ENCODE results near the gene DGAT2.
"Not testable (repeated sequence)": the region's sequence is repeated elsewhere in the genome, so short reads cannot be mapped to it uniquely, and the experiment has no call there.

DGAT2 gene

GRCh38 chr11:75754933-75755332 lies 13.6 kb upstream of the DGAT2 start:
- DNase-seq (ENCODE audit: low read depth), result not testable (repeated sequence)

GRCh38 chr11:75757651-75758050 lies 10.9 kb upstream of the DGAT2 start:
- DNase-seq (ENCODE audit: low read depth), result no peak

- DNase-seq (ENCODE audit: low read depth), result no peak
These were observed 8.7 kb upstream of the DGAT2 start for GRCh38 chr11:75759832-75760231.

- no peak for DNase-seq (ENCODE audit: low read depth)
These were observed 8.3 kb upstream of the DGAT2 start for GRCh38 chr11:75760243-75760642.

GRCh38 chr11:75760710-75761493 lies 7.7 kb upstream of the DGAT2 start:
- DNase-seq (ENCODE audit: low read depth), result no peak

- no peak for DNase-seq (ENCODE audit: low read depth)
These were observed 6.4 kb upstream of the DGAT2 start for GRCh38 chr11:75762158-75762557.

GRCh38 chr11:75762885-75763284 lies 5.7 kb upstream of the DGAT2 start:
- no peak for DNase-seq (ENCODE audit: low read depth)

GRCh38 chr11:75763846-75764245 lies 4.7 kb upstream of the DGAT2 start:
- DNase-seq (ENCODE audit: low read depth), result no peak

GRCh38 chr11:75765116-75765515 lies 3.5 kb upstream of the DGAT2 start:
- DNase-seq (ENCODE audit: low read depth), result no peak

GRCh38 chr11:75766443-75767227 lies 1.9 kb upstream of the DGAT2 start:
- no peak for DNase-seq (ENCODE audit: low read depth)

GRCh38 chr11:75767228-75767572 lies 1.4 kb upstream of the DGAT2 start:
- DNase-seq (ENCODE audit: low read depth), result no peak

GRCh38 chr11:75767793-75768111 lies 826 bp upstream of the DGAT2 start:
- DNase-seq (ENCODE audit: low read depth), result no peak

- DNase-seq (ENCODE audit: low read depth), result no peak
These were observed 562 bp downstream of the DGAT2 start for GRCh38 chr11:75768909-75769771.

- DNase-seq (ENCODE audit: low read depth), result no peak
These were observed 1.5 kb downstream of the DGAT2 start for GRCh38 chr11:75770102-75770501.

GRCh38 chr11:75771646-75772410 lies 3.2 kb downstream of the DGAT2 start:
- peak; percentile 38 for DNase-seq (ENCODE audit: low read depth)

GRCh38 chr11:75773595-75774353 lies 5.2 kb downstream of the DGAT2 start:
- no peak for DNase-seq (ENCODE audit: low read depth)

- no peak for DNase-seq (ENCODE audit: low read depth)
These were observed 6.5 kb downstream of the DGAT2 start for GRCh38 chr11:75775056-75775455.

- DNase-seq (ENCODE audit: low read depth), result no peak
These were observed 8.0 kb downstream of the DGAT2 start for GRCh38 chr11:75776546-75776945.

GRCh38 chr11:75777461-75778110 lies 9.0 kb downstream of the DGAT2 start:
- DNase-seq (ENCODE audit: low read depth), result no peak

- DNase-seq (ENCODE audit: low read depth), result no peak
These were observed 10.4 kb downstream of the DGAT2 start for GRCh38 chr11:75778962-75779361.

- DNase-seq (ENCODE audit: low read depth), result no peak
These were observed 11.4 kb downstream of the DGAT2 start for GRCh38 chr11:75779960-75780359.

All from GM04504 (cell line).